HCT116 (cell line): Measurements from ENCODE around the gene FAM120A. TPM values are rescaled to one million over a fixed set of nuclear protein-coding genes. Genes with fewer than 3 reads are reported as not detected.
A peak's percentile ranks its signal among the peaks of the same experiment; 100 is the strongest.

ENCODE experiments used
- ATAC-seq: fragments of 200-7000 bp; cut with Tn5 transposase; 2 replicates; pipeline ENCODE4 v1.9.1; 2020; ENCODE audit warnings: mild to moderate bottlenecking, moderate library complexity
- BruUV-seq: library from RNA; stranded (reverse); fragments of 400-500 nt; replicated peaks from 2 replicates; lab custom pipeline; 2021; lab: Mats Ljungman, UMichigan
- CTCF ChIA-PET: fragments of 300-600 bp; sonication (Branson Sonifier 250); formaldehyde crosslinking; loops from one replicate; lab custom pipeline; 2021; ENCODE audit warnings: antibody characterized with exemption; lab: Charles Lee
- POLR2A ChIA-PET: fragments of 300-600, 350-600 bp; sonication (Branson Sonifier 250); formaldehyde crosslinking; loops from one replicate; lab custom pipeline; 2021; ENCODE audit warnings: antibody characterized with exemption; lab: Charles Lee
- RAD21 ChIA-PET, 2 experiments: fragments of 300-600 bp; sonication (Branson Sonifier 250); formaldehyde crosslinking; loops; one replicate each; lab custom pipeline; 2023; ENCODE audit warnings: low total read pairs in 2 of 2; ENCODE audit not compliant: uncharacterized antibody in 2 of 2, unreplicated experiment in 2 of 2, low non-redundant PET in 1 of 2; lab: Charles Lee
- DNase-seq: peaks from one replicate; pipeline ENCODE4 v3.0.0-alpha.2; 2010; ENCODE audit warnings: low read depth, low spot score
- H2AFZ ChIP-seq: fragments of 200-600 bp; shearing (Covaris generic), sonication (generic); 2 replicates; pipeline ENCODE4 v1.6.1; 2017; ENCODE audit warnings: low read depth, mixed run types, mixed read lengths, antibody characterized with exemption, low read length; ENCODE audit not compliant: poor library complexity, severe bottlenecking
- H3K27ac ChIP-seq: 2 replicates; pipeline ENCODE4 v1.5.1; 2012; ENCODE audit warnings: low read depth, low read length
- H3K27me3 ChIP-seq: fragments of 200-600 bp; sonication (generic); 2 replicates; pipeline ENCODE4 v1.6.1; 2016; ENCODE audit warnings: mixed run types, low read length, mixed read lengths; ENCODE audit not compliant: insufficient read depth
- H3K36me3 ChIP-seq, 2 experiments: fragments of 200-500 bp in 1 of 2; fragments of 200-600 bp in 1 of 2; sonication (Bioruptor generic) in 1 of 2; sonication (generic) in 1 of 2; 2 replicates each; pipeline versions ENCODE4 v1.5.1 to v1.6.1; 2014 to 2016; ENCODE audit warnings: low read length in 2 of 2, inconsistent platforms in 1 of 2, mixed read lengths in 1 of 2, mixed run types in 1 of 2; ENCODE audit not compliant: insufficient read depth in 2 of 2, control insufficient read depth in 1 of 2
- H3K4me1 ChIP-seq, 2 experiments: fragments of 200-600 bp in 1 of 2; sonication (generic) in 1 of 2; 2 replicates each; pipeline versions ENCODE4 v1.5.1 to v1.6.1; 2012 to 2017; ENCODE audit warnings: low read length in 2 of 2, inconsistent platforms in 1 of 2, mild to moderate bottlenecking in 1 of 2, mixed read lengths in 1 of 2, mixed run types in 1 of 2, moderate library complexity in 1 of 2; ENCODE audit not compliant: insufficient read depth in 2 of 2, control insufficient read depth in 1 of 2
- H3K4me2 ChIP-seq: fragments of 200-600 bp; sonication (generic); 2 replicates; pipeline ENCODE4 v1.6.1; 2017; ENCODE audit warnings: mixed run types, low read length, mixed read lengths
- H3K4me3 ChIP-seq, 2 experiments: fragments of 200-600 bp in 1 of 2; sonication (generic) in 1 of 2; replicated peaks in 1 of 2; 2 replicates each; pipeline ENCODE4 v1.5.1; 2011 to 2016; ENCODE audit warnings: low read length in 2 of 2, control low read depth in 1 of 2, low read depth in 1 of 2, mild to moderate bottlenecking in 1 of 2, mixed read lengths in 1 of 2, mixed run types in 1 of 2
- H3K79me2 ChIP-seq: fragments of 200-600 bp; sonication (generic); 2 replicates; pipeline ENCODE4 v1.6.1; 2017; ENCODE audit warnings: mild to moderate bottlenecking, mixed run types, low read length, moderate library complexity, mixed read lengths; ENCODE audit not compliant: insufficient read depth
- H3K9ac ChIP-seq: fragments of 200-600 bp; sonication (generic); 2 replicates; pipeline ENCODE4 v1.6.1; 2016; ENCODE audit warnings: low read length, mixed read lengths
- H3K9me2 ChIP-seq: fragments of 200-600 bp; sonication (generic), shearing (Covaris generic); 2 replicates; pipeline ENCODE4 v1.6.1; 2017; ENCODE audit warnings: mixed run types, mild to moderate bottlenecking, moderate library complexity; ENCODE audit not compliant: insufficient read depth
- H3K9me3 ChIP-seq, 2 experiments: fragments of 200-500 bp in 1 of 2; fragments of 200-600 bp in 1 of 2; sonication (Bioruptor generic) in 1 of 2; sonication (generic) in 1 of 2; 2 replicates each; pipeline ENCODE4 v1.6.1; 2014 to 2017; ENCODE audit warnings: low read length in 2 of 2, mixed read lengths in 2 of 2, inconsistent platforms in 1 of 2, low read depth in 1 of 2, mild to moderate bottlenecking in 1 of 2, mixed run types in 1 of 2, moderate library complexity in 1 of 2; ENCODE audit not compliant: control insufficient read depth in 1 of 2, insufficient read depth in 1 of 2
- H4K20me1 ChIP-seq: fragments of 200-600 bp; sonication (generic), shearing (Covaris generic); 2 replicates; pipeline ENCODE4 v1.6.1; 2017; ENCODE audit warnings: mixed run types, mild to moderate bottlenecking, moderate library complexity; ENCODE audit not compliant: insufficient read depth
- CBX3 ChIP-seq: IDR thresholded peaks from 2 replicates; pipeline ENCODE4 v1.6.1; 2012; ENCODE audit warnings: low read depth
- CEBPB ChIP-seq: IDR thresholded peaks from 2 replicates; pipeline ENCODE4 v1.6.1; 2012; ENCODE audit warnings: low read depth
- EZH2 ChIP-seq: fragments of 200-600 bp; sonication (generic); IDR thresholded peaks from 2 replicates; pipeline ENCODE4 v1.6.1; 2017; ENCODE audit warnings: antibody characterized with exemption, mixed run types
- EZH2phosphoT487 ChIP-seq: fragments of 200-600 bp; IDR thresholded peaks from 2 replicates; pipeline ENCODE4 v1.6.1; 2018; ENCODE audit warnings: antibody characterized with exemption, borderline replicate concordance
- POLR2A ChIP-seq: IDR thresholded peaks from 2 replicates; pipeline ENCODE4 v1.7.0; 2011; ENCODE audit warnings: borderline replicate concordance; ENCODE audit not compliant: insufficient read depth, insufficient read length; ENCODE audit errors: extremely low read depth
- POLR2AphosphoS5 ChIP-seq: IDR thresholded peaks from 2 replicates; pipeline ENCODE4 v1.6.1; 2011; ENCODE audit warnings: mild to moderate bottlenecking, low read depth, low read length, moderate library complexity
- SP1 ChIP-seq: IDR thresholded peaks from 2 replicates; pipeline ENCODE4 v1.6.1; 2012; ENCODE audit warnings: low read depth
- TCF7L2 ChIP-seq: IDR thresholded peaks from 2 replicates; pipeline ENCODE4 v1.7.0; 2011; ENCODE audit warnings: borderline replicate concordance, inconsistent platforms; ENCODE audit not compliant: insufficient read depth, insufficient read length; ENCODE audit errors: extremely low read depth
- ZNF274 ChIP-seq: fragments of 200-500 bp; sonication (Bioruptor generic); IDR thresholded peaks from 2 replicates; pipeline ENCODE4 v1.6.1; 2014; ENCODE audit warnings: mild to moderate bottlenecking, low read depth, low read length, inconsistent platforms
- intact Hi-C: fragments of 100-400 bp; cut with micrococcal nuclease; formaldehyde crosslinking; loops from 2 replicates; pipeline ENCODE4 v1.10.0; 2022
- total RNA-seq: library from RNA; stranded (reverse); gene quantifications from one replicate; pipeline ENCODE4 v1.2.1, GENCODE V29; 2021; ENCODE audit not compliant: unreplicated experiment
- TF ChIP-seq, protein P1 (sequence below): IDR thresholded peaks from 2 replicates; pipeline ENCODE4 v1.6.1; 2012; ENCODE audit warnings: low read depth
- TF ChIP-seq, protein P2 (sequence below), 3 experiments: fragments of 200-600 bp in 1 of 3; sonication (generic) in 1 of 3; IDR thresholded peaks in 2 of 3; conservative IDR thresholded peaks in 1 of 3; 2 replicates each; pipeline ENCODE4 v1.5.1; 2012 to 2017; ENCODE audit warnings: low read depth in 2 of 3, low read length in 2 of 3, antibody characterized with exemption in 1 of 3, borderline replicate concordance in 1 of 3, control low read depth in 1 of 3, mild to moderate bottlenecking in 1 of 3, mixed read lengths in 1 of 3, mixed run types in 1 of 3, moderate library complexity in 1 of 3; ENCODE audit not compliant: insufficient read depth in 1 of 3
- TF ChIP-seq, protein P3 (sequence below): IDR thresholded peaks from 2 replicates; pipeline ENCODE4 v1.6.1; 2012

FAM120A gene
- total RNA-seq, 1 experiment from 2014 or later: 122 TPM

DNA sequence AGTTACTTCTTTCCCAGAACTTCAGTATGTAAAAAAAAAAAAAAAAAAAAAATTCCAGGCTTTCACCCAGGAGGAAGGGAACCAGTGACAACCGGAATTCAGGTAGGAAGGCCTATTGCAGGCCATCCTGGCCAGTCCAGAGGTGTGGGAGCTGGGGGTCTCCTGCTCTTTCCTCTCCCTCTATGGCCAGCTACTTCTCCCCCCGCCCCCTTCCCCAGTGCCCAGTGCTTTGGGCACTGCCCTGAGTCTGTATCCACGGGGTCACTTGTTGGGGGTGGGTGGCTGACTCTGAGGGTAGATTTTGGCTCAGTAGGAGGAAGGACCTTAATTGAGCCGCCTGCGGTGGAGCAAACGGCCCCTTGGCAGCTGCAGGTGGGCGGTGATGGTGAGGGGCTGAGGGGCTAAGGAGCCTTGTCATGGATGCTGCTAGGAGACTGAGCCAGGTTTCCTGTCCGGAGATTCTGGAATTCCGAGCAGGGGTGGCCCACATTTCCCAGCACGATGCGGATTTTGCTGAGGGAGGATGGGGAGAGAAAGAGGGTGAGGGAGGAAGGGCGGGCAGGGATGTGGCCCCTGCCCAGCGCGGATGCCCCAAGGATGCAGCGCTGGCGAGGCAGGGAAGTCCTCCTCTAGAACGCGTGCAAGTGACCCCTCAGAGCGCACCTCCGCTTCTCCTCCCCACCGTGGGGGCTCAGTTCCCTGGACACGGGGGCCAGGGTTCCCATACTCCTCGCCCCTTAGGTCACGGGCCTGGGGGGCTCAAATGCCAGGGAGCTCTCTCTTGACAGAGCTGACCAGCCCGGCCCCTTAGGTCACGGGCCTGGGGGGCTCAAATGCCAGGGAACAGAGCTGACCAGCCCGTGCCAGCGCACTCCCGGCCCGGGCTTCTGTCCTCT is 123.7 kb downstream of the FAM120A start:
- Histone ChIP-seq H3K9ac (peak overlapping the region; percentile 83), H3K27me3 (no peaks in the 10 kb centered on the region), H3K79me2 (peaks cover 27% of the 10 kb centered on the region; the same call in 1 of the 2 replicates), H4K20me1 (no peaks in the 10 kb centered on the region), H3K27ac (peak overlapping the region; percentile 72; the same call in 1 of the 2 replicates), H3K9me2 (no peaks in the 10 kb centered on the region), H3K9me3 (peaks cover 0 to 4% of the 10 kb centered on the region in 2 experiments; a peak in 1 of 4 replicates), H2AFZ (no peak overlapping the region), H3K4me1 (peaks cover 7 to 18% of the 10 kb centered on the region in 2 experiments; a peak in 3 of 4 replicates), H3K4me3 (peak overlapping the region; percentile 63 to 72), H3K4me2 (peak overlapping the region; percentile 92), H3K36me3 (no peaks in the 10 kb centered on the region)
- ChIA-PET RAD21 (no interaction called here), POLR2A (interaction anchor here (1.2 kb wide), 1 partner anchor 9 kb away, joined by 4 read pairs; no protein-coding TSS in a partner anchor), CTCF (no interaction called here)
- DNase-seq (no peak), ATAC-seq (peak; percentile 40)
- BruUV-seq: no TSS peak
- TF ChIP-seq, protein P1, sequence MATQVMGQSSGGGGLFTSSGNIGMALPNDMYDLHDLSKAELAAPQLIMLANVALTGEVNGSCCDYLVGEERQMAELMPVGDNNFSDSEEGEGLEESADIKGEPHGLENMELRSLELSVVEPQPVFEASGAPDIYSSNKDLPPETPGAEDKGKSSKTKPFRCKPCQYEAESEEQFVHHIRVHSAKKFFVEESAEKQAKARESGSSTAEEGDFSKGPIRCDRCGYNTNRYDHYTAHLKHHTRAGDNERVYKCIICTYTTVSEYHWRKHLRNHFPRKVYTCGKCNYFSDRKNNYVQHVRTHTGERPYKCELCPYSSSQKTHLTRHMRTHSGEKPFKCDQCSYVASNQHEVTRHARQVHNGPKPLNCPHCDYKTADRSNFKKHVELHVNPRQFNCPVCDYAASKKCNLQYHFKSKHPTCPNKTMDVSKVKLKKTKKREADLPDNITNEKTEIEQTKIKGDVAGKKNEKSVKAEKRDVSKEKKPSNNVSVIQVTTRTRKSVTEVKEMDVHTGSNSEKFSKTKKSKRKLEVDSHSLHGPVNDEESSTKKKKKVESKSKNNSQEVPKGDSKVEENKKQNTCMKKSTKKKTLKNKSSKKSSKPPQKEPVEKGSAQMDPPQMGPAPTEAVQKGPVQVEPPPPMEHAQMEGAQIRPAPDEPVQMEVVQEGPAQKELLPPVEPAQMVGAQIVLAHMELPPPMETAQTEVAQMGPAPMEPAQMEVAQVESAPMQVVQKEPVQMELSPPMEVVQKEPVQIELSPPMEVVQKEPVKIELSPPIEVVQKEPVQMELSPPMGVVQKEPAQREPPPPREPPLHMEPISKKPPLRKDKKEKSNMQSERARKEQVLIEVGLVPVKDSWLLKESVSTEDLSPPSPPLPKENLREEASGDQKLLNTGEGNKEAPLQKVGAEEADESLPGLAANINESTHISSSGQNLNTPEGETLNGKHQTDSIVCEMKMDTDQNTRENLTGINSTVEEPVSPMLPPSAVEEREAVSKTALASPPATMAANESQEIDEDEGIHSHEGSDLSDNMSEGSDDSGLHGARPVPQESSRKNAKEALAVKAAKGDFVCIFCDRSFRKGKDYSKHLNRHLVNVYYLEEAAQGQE: no peak
- TF ChIP-seq TCF7L2 (no peak), EZH2phosphoT487 (no peak), CEBPB (no peak), POLR2A (no peak), CBX3 (no peak), POLR2AphosphoS5 (no peak), SP1 (no peak), ZNF274 (no peak), EZH2 (no peak)
- TF ChIP-seq, protein P2, sequence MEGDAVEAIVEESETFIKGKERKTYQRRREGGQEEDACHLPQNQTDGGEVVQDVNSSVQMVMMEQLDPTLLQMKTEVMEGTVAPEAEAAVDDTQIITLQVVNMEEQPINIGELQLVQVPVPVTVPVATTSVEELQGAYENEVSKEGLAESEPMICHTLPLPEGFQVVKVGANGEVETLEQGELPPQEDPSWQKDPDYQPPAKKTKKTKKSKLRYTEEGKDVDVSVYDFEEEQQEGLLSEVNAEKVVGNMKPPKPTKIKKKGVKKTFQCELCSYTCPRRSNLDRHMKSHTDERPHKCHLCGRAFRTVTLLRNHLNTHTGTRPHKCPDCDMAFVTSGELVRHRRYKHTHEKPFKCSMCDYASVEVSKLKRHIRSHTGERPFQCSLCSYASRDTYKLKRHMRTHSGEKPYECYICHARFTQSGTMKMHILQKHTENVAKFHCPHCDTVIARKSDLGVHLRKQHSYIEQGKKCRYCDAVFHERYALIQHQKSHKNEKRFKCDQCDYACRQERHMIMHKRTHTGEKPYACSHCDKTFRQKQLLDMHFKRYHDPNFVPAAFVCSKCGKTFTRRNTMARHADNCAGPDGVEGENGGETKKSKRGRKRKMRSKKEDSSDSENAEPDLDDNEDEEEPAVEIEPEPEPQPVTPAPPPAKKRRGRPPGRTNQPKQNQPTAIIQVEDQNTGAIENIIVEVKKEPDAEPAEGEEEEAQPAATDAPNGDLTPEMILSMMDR (IDR thresholded peaks at IDR 0.05 in 2 of 3, conservative IDR thresholded peaks at IDR 0.05 in 1 of 3; ENCODE audit: borderline replicate concordance in 1 of 3, insufficient read depth in 1 of 3, low read depth in 2 of 3, low read length in 2 of 3): no peak
- TF ChIP-seq, protein P3, sequence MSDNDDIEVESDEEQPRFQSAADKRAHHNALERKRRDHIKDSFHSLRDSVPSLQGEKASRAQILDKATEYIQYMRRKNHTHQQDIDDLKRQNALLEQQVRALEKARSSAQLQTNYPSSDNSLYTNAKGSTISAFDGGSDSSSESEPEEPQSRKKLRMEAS: no peak
- intact Hi-C loops: no loop called here
